ENCODE data around the gene SMTN.
"Not testable (repeated sequence)": the region's sequence is repeated elsewhere in the genome, so short reads cannot be mapped to it uniquely, and the experiment has no call there.

Gene SMTN

GRCh38 chr22:31106001-31106571, 25.0 kb downstream of the SMTN start:
- no peak for DNase-seq

GRCh38 chr22:31106731-31107177, 25.6 kb downstream of the SMTN start:
- no peak for DNase-seq

GRCh38 chr22:31107178-31107893, 26.2 kb downstream of the SMTN start, which contains the start of gene SELENOM:
SELENOM (minus strand) TSS chr22:31107568; CDS start chr22:31107505, 63 bp downstream.
- peak; percentile 87 for DNase-seq

GRCh38 chr22:31107894-31108218, 26.7 kb downstream of the SMTN start:
- DNase-seq: no peak

GRCh38 chr22:31112547-31113091, 31.5 kb downstream of the SMTN start:
- not testable (repeated sequence) for DNase-seq

- no peak for DNase-seq
Observed at GRCh38 chr22:31118046-31118820, 37.1 kb downstream of the SMTN start.

GRCh38 chr22:31119026-31119717, 38.1 kb downstream of the SMTN start:
- DNase-seq: no peak

- no peak for DNase-seq
Observed at GRCh38 chr22:31120230-31120629, 39.1 kb downstream of the SMTN start.

- DNase-seq: no peak
Observed at GRCh38 chr22:31120642-31121041, 39.5 kb downstream of the SMTN start.

GRCh38 chr22:31121403-31121802, 40.3 kb downstream of the SMTN start:
- DNase-seq: no peak

GRCh38 chr22:31122196-31122531, 41.0 kb downstream of the SMTN start:
- no peak for DNase-seq

- no peak for DNase-seq
Observed at GRCh38 chr22:31122532-31123291, 41.6 kb downstream of the SMTN start, which contains the start of gene INPP5J. INPP5J (plus strand) TSS chr22:31122966; CDS start chr22:31123015, 49 bp downstream.

- DNase-seq: no peak
Observed at GRCh38 chr22:31123292-31123602, 42.1 kb downstream of the SMTN start.

- no peak for DNase-seq
Observed at GRCh38 chr22:31124290-31124689, 43.2 kb downstream of the SMTN start.

GRCh38 chr22:31124811-31125465, 43.8 kb downstream of the SMTN start:
- DNase-seq: no peak

GRCh38 chr22:31125521-31126117, 44.5 kb downstream of the SMTN start:
- DNase-seq: no peak

GRCh38 chr22:31126128-31126868, 45.2 kb downstream of the SMTN start:
- DNase-seq: no peak

GRCh38 chr22:31126869-31127175, 45.7 kb downstream of the SMTN start:
- no peak for DNase-seq

GRCh38 chr22:31127181-31127772, 46.2 kb downstream of the SMTN start:
- DNase-seq: no peak

GRCh38 chr22:31128156-31128555, 47.0 kb downstream of the SMTN start:
- DNase-seq: no peak

GRCh38 chr22:31130873-31131272, 49.8 kb downstream of the SMTN start:
- no peak for DNase-seq

All from activated CD4-positive, CD25-positive, alpha-beta regulatory T cell treated with anti-CD3 and anti-CD28 coated beads, Interleukin-2, amount 50 U/mL, for 72 hours (primary cell).